ENCODE measurements around the gene SIX5.

The SIX5 gene

GRCh38 chr19:45773384-45773783 lies 4.3 kb upstream of the SIX5 start:
- peaks cover 17% of the 10 kb centered on the region for H3K36me3 ChIP-seq (ENCODE audit: control insufficient read depth, insufficient read depth, low read length)
- no peak overlapping the region for H3K4me3 ChIP-seq (replicated peaks; ENCODE audit: low read depth, low read length)
- DNase-seq (ENCODE audit: extremely low read depth, insufficient read length) = no peak
- TF ChIP-seq, protein P1, sequence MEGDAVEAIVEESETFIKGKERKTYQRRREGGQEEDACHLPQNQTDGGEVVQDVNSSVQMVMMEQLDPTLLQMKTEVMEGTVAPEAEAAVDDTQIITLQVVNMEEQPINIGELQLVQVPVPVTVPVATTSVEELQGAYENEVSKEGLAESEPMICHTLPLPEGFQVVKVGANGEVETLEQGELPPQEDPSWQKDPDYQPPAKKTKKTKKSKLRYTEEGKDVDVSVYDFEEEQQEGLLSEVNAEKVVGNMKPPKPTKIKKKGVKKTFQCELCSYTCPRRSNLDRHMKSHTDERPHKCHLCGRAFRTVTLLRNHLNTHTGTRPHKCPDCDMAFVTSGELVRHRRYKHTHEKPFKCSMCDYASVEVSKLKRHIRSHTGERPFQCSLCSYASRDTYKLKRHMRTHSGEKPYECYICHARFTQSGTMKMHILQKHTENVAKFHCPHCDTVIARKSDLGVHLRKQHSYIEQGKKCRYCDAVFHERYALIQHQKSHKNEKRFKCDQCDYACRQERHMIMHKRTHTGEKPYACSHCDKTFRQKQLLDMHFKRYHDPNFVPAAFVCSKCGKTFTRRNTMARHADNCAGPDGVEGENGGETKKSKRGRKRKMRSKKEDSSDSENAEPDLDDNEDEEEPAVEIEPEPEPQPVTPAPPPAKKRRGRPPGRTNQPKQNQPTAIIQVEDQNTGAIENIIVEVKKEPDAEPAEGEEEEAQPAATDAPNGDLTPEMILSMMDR (IDR thresholded peaks at IDR 0.05; ENCODE audit: insufficient read depth, low read length, poor library complexity, severe bottlenecking) = no peak
- no peaks in the 10 kb centered on the region for H3K27me3 ChIP-seq (replicated peaks; ENCODE audit: control insufficient read depth, insufficient read depth, low read length)

GRCh38 chr19:45772912-45773311 lies 3.9 kb upstream of the SIX5 start:
- peaks cover 16% of the 10 kb centered on the region for H3K36me3 ChIP-seq (ENCODE audit: control insufficient read depth, insufficient read depth, low read length)
- TF ChIP-seq, protein P1 (IDR thresholded peaks at IDR 0.05; ENCODE audit: insufficient read depth, low read length, poor library complexity, severe bottlenecking) = no peak
- no peak for DNase-seq (ENCODE audit: extremely low read depth, insufficient read length)
- H3K4me3 ChIP-seq (replicated peaks; ENCODE audit: low read depth, low read length) = no peak overlapping the region
- H3K27me3 ChIP-seq (replicated peaks; ENCODE audit: control insufficient read depth, insufficient read depth, low read length) = no peaks in the 10 kb centered on the region

- H3K27me3 ChIP-seq (replicated peaks; ENCODE audit: control insufficient read depth, insufficient read depth, low read length) = no peaks in the 10 kb centered on the region
- DNase-seq (ENCODE audit: extremely low read depth, insufficient read length) = no peak
- TF ChIP-seq, protein P1 (IDR thresholded peaks at IDR 0.05; ENCODE audit: insufficient read depth, low read length, poor library complexity, severe bottlenecking) = no peak
- H3K36me3 ChIP-seq (ENCODE audit: control insufficient read depth, insufficient read depth, low read length) = peaks cover 11% of the 10 kb centered on the region
- no peak overlapping the region for H3K4me3 ChIP-seq (replicated peaks; ENCODE audit: low read depth, low read length)
Measured at GRCh38 chr19:45772130-45772840, 3.2 kb upstream of the SIX5 start.

GRCh38 chr19:45771311-45771933 lies 2.4 kb upstream of the SIX5 start:
- H3K4me3 ChIP-seq (replicated peaks; ENCODE audit: low read depth, low read length) = peak overlapping the region; percentile 37; the same call in 1 of the 2 replicates
- DNase-seq (ENCODE audit: extremely low read depth, insufficient read length) = no peak
- TF ChIP-seq, protein P1 (IDR thresholded peaks at IDR 0.05; ENCODE audit: insufficient read depth, low read length, poor library complexity, severe bottlenecking) = no peak
- H3K36me3 ChIP-seq (ENCODE audit: control insufficient read depth, insufficient read depth, low read length) = peaks cover 7% of the 10 kb centered on the region
- no peaks in the 10 kb centered on the region for H3K27me3 ChIP-seq (replicated peaks; ENCODE audit: control insufficient read depth, insufficient read depth, low read length)

DNA sequence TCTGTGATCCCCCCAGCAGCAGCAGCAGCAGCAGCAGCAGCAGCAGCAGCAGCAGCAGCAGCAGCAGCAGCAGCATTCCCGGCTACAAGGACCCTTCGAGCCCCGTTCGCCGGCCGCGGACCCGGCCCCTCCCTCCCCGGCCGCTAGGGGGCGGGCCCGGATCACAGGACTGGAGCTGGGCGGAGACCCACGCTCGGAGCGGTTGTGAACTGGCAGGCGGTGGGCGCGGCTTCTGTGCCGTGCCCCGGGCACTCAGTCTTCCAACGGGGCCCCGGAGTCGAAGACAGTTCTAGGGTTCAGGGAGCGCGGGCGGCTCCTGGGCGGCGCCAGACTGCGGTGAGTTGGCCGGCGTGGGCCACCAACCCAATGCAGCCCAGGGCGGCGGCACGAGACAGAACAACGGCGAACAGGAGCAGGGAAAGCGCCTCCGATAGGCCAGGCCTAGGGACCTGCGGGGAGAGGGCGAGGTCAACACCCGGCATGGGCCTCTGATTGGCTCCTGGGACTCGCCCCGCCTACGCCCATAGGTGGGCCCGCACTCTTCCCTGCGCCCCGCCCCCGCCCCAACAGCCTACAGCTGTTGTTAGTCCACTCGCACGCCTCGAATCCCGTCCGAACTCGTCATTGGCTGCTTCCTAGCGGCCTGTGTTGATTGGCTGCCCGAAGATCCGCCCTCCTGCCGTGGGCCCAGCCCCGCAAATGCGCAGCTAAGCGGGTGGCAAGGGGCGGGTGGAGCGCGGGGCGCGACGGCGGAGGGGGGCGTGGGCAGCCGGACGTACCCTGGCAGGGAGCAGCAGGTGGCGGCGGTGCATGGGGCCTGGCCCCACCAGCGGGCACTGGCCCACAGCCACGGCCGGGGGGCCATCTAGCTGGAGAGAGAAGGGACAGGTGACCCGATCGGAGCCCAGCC lies 1.4 kb upstream of the SIX5 start:
- H3K4me3 ChIP-seq (replicated peaks; ENCODE audit: low read depth, low read length) = peak overlapping the region; percentile 68
- no peaks in the 10 kb centered on the region for H3K27me3 ChIP-seq (replicated peaks; ENCODE audit: control insufficient read depth, insufficient read depth, low read length)
- TF ChIP-seq, protein P1 (IDR thresholded peaks at IDR 0.05; ENCODE audit: insufficient read depth, low read length, poor library complexity, severe bottlenecking) = peak; percentile 92
- H3K36me3 ChIP-seq (ENCODE audit: control insufficient read depth, insufficient read depth, low read length) = peaks cover 7% of the 10 kb centered on the region
- DNase-seq (ENCODE audit: extremely low read depth, insufficient read length) = peak; percentile 95

Data from GM06990 (cell line).